Breast epithelium (tissue), 4 donors: Measurements from ENCODE around the gene SORCS3. TPM values are rescaled to one million over a fixed set of nuclear protein-coding genes. Genes with fewer than 3 reads are reported as not detected.

Experiments used
- DNase-seq, 2 donors: peaks; one replicate each; pipeline ENCODE4 v3.0.0-alpha.2; 2019; ENCODE audit warnings: low spot score in 2 of 2
- H3K27ac ChIP-seq, 2 donors: fragments of 200-600 bp; sonication (generic) in 1 of 2; one replicate each; pipeline ENCODE4 v1.5.1; 2016 to 2019; ENCODE audit warnings: mild to moderate bottlenecking in 1 of 2
- H3K27me3 ChIP-seq, 2 donors: fragments of 200-600 bp; sonication (generic) in 1 of 2; one replicate each; pipeline versions ENCODE4 v1.5.1 to v1.6.0; 2017 to 2019; ENCODE audit warnings: control low read depth in 1 of 2, mild to moderate bottlenecking in 1 of 2
- H3K36me3 ChIP-seq: fragments of 200-600 bp; one replicate; pipeline ENCODE4 v1.5.1; 2019
- H3K4me1 ChIP-seq, 2 donors: fragments of 200-600 bp; sonication (generic); one replicate each; pipeline ENCODE4 v1.5.1; 2016 to 2019; ENCODE audit warnings: control low read depth in 1 of 2
- H3K4me3 ChIP-seq, 3 donors: fragments of 200-600 bp; sonication (generic); 1 replicate in 2 of 3; 2 replicates in 1 of 3; pipeline ENCODE4 v1.5.1; 2016 to 2019; ENCODE audit warnings: mild to moderate bottlenecking in 3 of 3, moderate library complexity in 2 of 3
- H3K9me3 ChIP-seq, 2 donors: fragments of 200-600 bp; sonication (generic) in 1 of 2; one replicate each; pipeline ENCODE4 v1.5.1; 2016 to 2019; ENCODE audit warnings: control low read depth in 1 of 2
- CTCF ChIP-seq, 3 donors: fragments of 450-650 bp; IDR thresholded peaks; one replicate each; pipeline ENCODE4 v1.5.1; 2016 to 2017; ENCODE audit warnings: antibody characterized with exemption in 3 of 3, mild to moderate bottlenecking in 3 of 3, moderate library complexity in 3 of 3
- POLR2A ChIP-seq: fragments of 450-650 bp; IDR thresholded peaks from one replicate; pipeline ENCODE4 v1.6.1; 2016; ENCODE audit warnings: antibody characterized with exemption, mild to moderate bottlenecking, moderate library complexity
- POLR2AphosphoS5 ChIP-seq, 3 donors: sonication (generic); formaldehyde crosslinking; IDR thresholded peaks; one replicate each; pipeline ENCODE4 v1.6.1; 2017; ENCODE audit warnings: antibody characterized with exemption in 3 of 3
- intact Hi-C: fragments of 100-400 bp; cut with DNase I; formaldehyde crosslinking; loops from one replicate; pipeline ENCODE4 v1.15.1; 2023; ENCODE audit warnings: low total_unique reads
- total RNA-seq, 3 donors: library from RNA; depleted of rRNA; stranded (reverse); fragments of >200 nt; gene quantifications; one replicate each; pipeline ENCODE4 v1.1.0, GENCODE V29; 2016

Gene SORCS3
- total RNA-seq, 3 donors from 2014 or later = under 0.01 to 0.16 TPM; not detected in 1

- no peaks in the 10 kb centered on the region for H3K36me3 ChIP-seq
- intact Hi-C loops = no loop called here
- no peaks in the 10 kb centered on the region for H3K27me3 ChIP-seq
- DNase-seq = no peak
- no peaks in the 10 kb centered on the region for H3K4me1 ChIP-seq
- H3K27ac ChIP-seq = no peak overlapping the region
- TF ChIP-seq CTCF (IDR thresholded peaks at IDR 0.05) (no peak), POLR2A (no peak), POLR2AphosphoS5 (IDR thresholded peaks at IDR 0.05) (no peak)
- H3K9me3 ChIP-seq = no peaks in the 10 kb centered on the region
- H3K4me3 ChIP-seq = no peak overlapping the region
Observed at GRCh38 chr10:104966563-104967297, 325.6 kb downstream of the SORCS3 start.

GRCh38 chr10:104980368-104980767 lies 339.3 kb downstream of the SORCS3 start:
- intact Hi-C loops = no loop called here
- no peak for TF ChIP-seq POLR2AphosphoS5 (IDR thresholded peaks at IDR 0.05)
- Histone ChIP-seq H3K4me3 (no peak overlapping the region), H3K27me3 (no peaks in the 10 kb centered on the region), H3K36me3 (no peaks in the 10 kb centered on the region), H3K9me3 (peaks cover 0 to 2% of the 10 kb centered on the region in 2 donors), H3K4me1 (no peaks in the 10 kb centered on the region), H3K27ac (no peak overlapping the region)
- DNase-seq = no peak

- Histone ChIP-seq H3K4me1 (no peaks in the 10 kb centered on the region), H3K27ac (no peak overlapping the region), H3K9me3 (peaks cover 0 to 8% of the 10 kb centered on the region in 2 donors), H3K4me3 (no peak overlapping the region), H3K27me3 (no peaks in the 10 kb centered on the region), H3K36me3 (no peaks in the 10 kb centered on the region)
- intact Hi-C loops = no loop called here
- no peak for TF ChIP-seq POLR2AphosphoS5 (IDR thresholded peaks at IDR 0.05)
- no peak for DNase-seq
Observed at GRCh38 chr10:104981995-104982394, 340.9 kb downstream of the SORCS3 start.

GRCh38 chr10:104988686-104989085 lies 347.6 kb downstream of the SORCS3 start:
- Histone ChIP-seq H3K36me3 (no peaks in the 10 kb centered on the region), H3K4me3 (no peak overlapping the region), H3K4me1 (no peaks in the 10 kb centered on the region), H3K9me3 (peaks cover 0 to 8% of the 10 kb centered on the region in 2 donors), H3K27me3 (no peaks in the 10 kb centered on the region), H3K27ac (no peak overlapping the region)
- no peak for TF ChIP-seq POLR2A
- TF ChIP-seq CTCF (IDR thresholded peaks at IDR 0.05) = no peak
- no peak for TF ChIP-seq POLR2AphosphoS5 (IDR thresholded peaks at IDR 0.05)
- no peak for DNase-seq
- intact Hi-C loops = no loop called here

GRCh38 chr10:104989880-104990279 lies 348.8 kb downstream of the SORCS3 start:
- H3K9me3 ChIP-seq = peaks cover 0 to 8% of the 10 kb centered on the region in 2 donors
- no peak for DNase-seq
- H3K36me3 ChIP-seq = no peaks in the 10 kb centered on the region
- no peaks in the 10 kb centered on the region for H3K4me1 ChIP-seq
- no peak overlapping the region for H3K4me3 ChIP-seq
- H3K27ac ChIP-seq = no peak overlapping the region
- no peak for TF ChIP-seq POLR2A
- no peaks in the 10 kb centered on the region for H3K27me3 ChIP-seq
- intact Hi-C loops = no loop called here

GRCh38 chr10:104993085-104993484 lies 352.0 kb downstream of the SORCS3 start:
- intact Hi-C loops = no loop called here
- no peak overlapping the region for H3K27ac ChIP-seq
- H3K36me3 ChIP-seq = no peaks in the 10 kb centered on the region
- no peak overlapping the region for H3K4me3 ChIP-seq
- no peak for DNase-seq
- H3K27me3 ChIP-seq = no peaks in the 10 kb centered on the region
- H3K4me1 ChIP-seq = no peaks in the 10 kb centered on the region
- H3K9me3 ChIP-seq = no peaks in the 10 kb centered on the region
- TF ChIP-seq POLR2A (no peak), CTCF (IDR thresholded peaks at IDR 0.05) (no peak), POLR2AphosphoS5 (IDR thresholded peaks at IDR 0.05) (no peak)
